ENCODE data around the gene KNTC1.

- TF ChIP-seq CTCF (IDR thresholded peaks at IDR 0.05; ENCODE audit: low read length) (no peak), EZH2phosphoT487 (IDR thresholded peaks at IDR 0.05; ENCODE audit: low read length) (no peak), EZH2 (optimal IDR thresholded peaks at IDR 0.05; ENCODE audit: low read depth, low read length) (no peak)
Measured at GRCh38 chr12:122515275-122515674, 11.8 kb upstream of the KNTC1 start.

Measured in MM.1S (cell line).